ENCODE data around the gene PSMB10.

PSMB10 gene

DNA sequence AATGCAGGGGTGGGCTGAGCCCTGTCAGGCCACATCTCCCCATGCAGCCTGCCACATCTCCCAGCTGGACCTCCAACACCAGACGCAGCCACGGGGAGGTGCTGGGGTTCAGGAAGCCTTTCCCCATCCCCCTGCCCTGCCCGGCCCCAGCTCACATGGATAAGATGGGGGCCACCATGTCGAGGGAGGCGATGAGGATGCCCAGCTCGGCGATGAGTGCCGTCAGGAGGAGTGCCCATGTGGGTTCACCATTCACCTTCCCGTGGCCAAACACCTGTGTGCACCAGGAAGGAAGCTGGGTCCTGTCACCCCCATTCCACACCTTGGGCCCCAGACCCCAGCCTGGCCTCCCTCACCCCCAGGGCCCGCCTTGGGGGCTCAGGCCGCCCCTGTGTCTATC lies 13.0 kb upstream of the PSMB10 start:
- TF ChIP-seq FOXP2 (optimal IDR thresholded peaks at IDR 0.05; ENCODE audit: borderline replicate concordance, extremely low read depth, extremely low read length, insufficient read depth) (no peak), TAF1 (IDR thresholded peaks at IDR 0.05; ENCODE audit: borderline replicate concordance, insufficient read depth, low read length) (no peak), POLR2AphosphoS5 (IDR thresholded peaks at IDR 0.05; ENCODE audit: low read depth, low read length) (no peak), SIN3A (IDR thresholded peaks at IDR 0.05; ENCODE audit: borderline replicate concordance, insufficient read depth, low read length) (no peak), REST (IDR thresholded peaks at IDR 0.05; ENCODE audit: insufficient read depth in 1 of 2, low read depth in 2 of 2, low read length in 2 of 2) (no peak)

DNA sequence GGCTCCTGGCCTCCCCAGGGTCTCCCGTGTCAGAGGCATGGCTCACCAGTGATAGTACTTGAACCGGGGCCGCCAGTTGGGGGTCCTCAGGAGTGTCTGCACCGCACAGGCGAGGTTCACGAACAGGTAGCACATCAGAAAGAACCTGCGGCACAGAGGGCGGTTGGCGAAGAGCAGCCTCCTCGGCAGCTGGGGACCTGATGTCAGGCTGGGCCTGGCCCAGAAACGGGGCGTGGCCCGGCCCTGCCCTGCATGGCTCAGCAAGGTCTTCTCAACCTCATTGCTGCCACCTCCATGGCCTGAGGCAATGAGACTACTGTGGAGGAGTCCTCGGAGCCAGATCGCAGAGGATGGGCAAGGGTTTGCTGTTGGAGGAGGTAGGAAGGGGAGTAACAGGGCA lies 11.4 kb upstream of the PSMB10 start:
- TF ChIP-seq TAF1 (IDR thresholded peaks at IDR 0.05; ENCODE audit: borderline replicate concordance, insufficient read depth, low read length) (no peak), POLR2AphosphoS5 (IDR thresholded peaks at IDR 0.05; ENCODE audit: low read depth, low read length) (no peak), FOXP2 (optimal IDR thresholded peaks at IDR 0.05; ENCODE audit: borderline replicate concordance, extremely low read depth, extremely low read length, insufficient read depth) (no peak), REST (IDR thresholded peaks at IDR 0.05; ENCODE audit: insufficient read depth in 1 of 2, low read depth in 2 of 2, low read length in 2 of 2) (no peak), SIN3A (IDR thresholded peaks at IDR 0.05; ENCODE audit: borderline replicate concordance, insufficient read depth, low read length) (no peak)

- TF ChIP-seq SIN3A (IDR thresholded peaks at IDR 0.05; ENCODE audit: borderline replicate concordance, insufficient read depth, low read length) (no peak), POLR2AphosphoS5 (IDR thresholded peaks at IDR 0.05; ENCODE audit: low read depth, low read length) (no peak), TAF1 (IDR thresholded peaks at IDR 0.05; ENCODE audit: borderline replicate concordance, insufficient read depth, low read length) (no peak), FOXP2 (optimal IDR thresholded peaks at IDR 0.05; ENCODE audit: borderline replicate concordance, extremely low read depth, extremely low read length, insufficient read depth) (no peak), REST (IDR thresholded peaks at IDR 0.05; ENCODE audit: insufficient read depth in 1 of 2, low read depth in 2 of 2, low read length in 2 of 2) (no peak)
These were observed 10.4 kb upstream of the PSMB10 start for GRCh38 chr16:67946966-67947558.

DNA sequence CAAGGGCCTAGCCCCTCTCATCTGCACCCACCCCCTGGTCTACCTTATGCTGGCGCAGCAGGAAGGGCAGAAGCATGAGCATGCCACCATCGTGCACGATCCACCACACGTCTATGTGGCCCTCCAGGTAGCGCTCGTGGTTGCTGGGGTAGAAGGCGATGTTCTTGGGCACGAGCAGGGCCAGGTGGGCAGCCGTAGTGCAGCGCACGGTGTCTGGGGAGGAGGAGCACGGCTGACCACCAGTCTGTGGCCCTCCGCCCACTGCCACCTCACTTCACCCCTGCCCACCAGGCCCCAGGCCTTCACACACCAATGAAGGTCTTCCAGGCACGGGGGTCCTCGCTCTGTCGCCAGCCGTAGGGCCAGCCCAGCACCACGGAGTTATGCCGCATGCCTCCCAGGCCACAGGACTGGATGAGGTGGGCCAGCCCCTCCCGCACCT lies 9.5 kb upstream of the PSMB10 start:
- TF ChIP-seq SIN3A (IDR thresholded peaks at IDR 0.05; ENCODE audit: borderline replicate concordance, insufficient read depth, low read length), result no peak
- TF ChIP-seq TAF1 (IDR thresholded peaks at IDR 0.05; ENCODE audit: borderline replicate concordance, insufficient read depth, low read length), result no peak

DNA sequence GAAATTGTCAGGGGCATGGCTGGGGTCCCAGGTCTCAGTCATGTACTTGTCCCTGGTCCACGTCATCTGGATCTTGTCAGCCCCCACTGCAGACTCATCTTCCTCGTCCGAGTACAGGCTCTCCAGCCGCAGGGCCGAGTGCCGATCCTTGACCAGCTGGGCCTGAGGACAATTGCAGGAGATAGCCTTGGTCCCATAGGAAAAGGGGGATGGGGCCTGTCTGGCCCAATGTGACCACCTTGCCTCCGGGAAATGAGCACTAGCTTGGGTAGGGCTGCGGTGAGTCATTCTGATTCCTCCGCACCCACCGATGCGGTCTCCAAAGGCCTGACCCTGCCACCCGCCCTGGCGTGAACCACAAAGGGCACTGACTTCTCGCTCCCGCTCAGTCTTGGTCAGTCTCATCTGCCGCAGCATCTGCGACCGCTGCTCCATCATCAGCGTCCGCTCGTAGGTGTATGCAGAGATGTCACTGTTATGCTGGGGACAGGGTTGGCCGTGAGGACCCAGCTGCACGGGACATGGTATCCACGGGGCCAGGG lies 8.8 kb upstream of the PSMB10 start:
- TF ChIP-seq POLR2AphosphoS5 (IDR thresholded peaks at IDR 0.05; ENCODE audit: low read depth, low read length), result no peak
- TF ChIP-seq TAF1 (IDR thresholded peaks at IDR 0.05; ENCODE audit: borderline replicate concordance, insufficient read depth, low read length), result no peak
- TF ChIP-seq REST (IDR thresholded peaks at IDR 0.05; ENCODE audit: insufficient read depth in 1 of 2, low read depth in 2 of 2, low read length in 2 of 2), result no peak
- TF ChIP-seq SIN3A (IDR thresholded peaks at IDR 0.05; ENCODE audit: borderline replicate concordance, insufficient read depth, low read length), result no peak
- TF ChIP-seq FOXP2 (optimal IDR thresholded peaks at IDR 0.05; ENCODE audit: borderline replicate concordance, extremely low read depth, extremely low read length, insufficient read depth), result no peak

Measured in PFSK-1 (cell line).